Mucosa of rectum (tissue), 2 donors: Measurements from ENCODE around the gene P3H2.

ENCODE experiments used
- H3K27ac ChIP-seq, 2 donors: one replicate each; pipeline ENCODE4 v1.7.0; 2013; ENCODE audit warnings: inconsistent platforms in 2 of 2, low read depth in 2 of 2, low read length in 2 of 2
- H3K27me3 ChIP-seq, 2 donors: one replicate each; pipeline ENCODE4 v1.7.0; 2013; ENCODE audit warnings: low read length in 2 of 2; ENCODE audit not compliant: control insufficient read depth in 2 of 2, insufficient read depth in 2 of 2
- H3K36me3 ChIP-seq, 2 donors: one replicate each; pipeline ENCODE4 v1.7.0; 2013; ENCODE audit warnings: low read length in 2 of 2; ENCODE audit not compliant: control insufficient read depth in 2 of 2, insufficient read depth in 2 of 2
- H3K4me1 ChIP-seq, 2 donors: one replicate each; pipeline ENCODE4 v1.7.0; 2013; ENCODE audit warnings: low read length in 2 of 2, mild to moderate bottlenecking in 1 of 2; ENCODE audit not compliant: control insufficient read depth in 2 of 2, insufficient read depth in 2 of 2
- H3K4me3 ChIP-seq, 2 donors: one replicate each; pipeline ENCODE4 v1.7.0; 2013; ENCODE audit warnings: low read length in 2 of 2
- H3K9ac ChIP-seq, 2 donors: one replicate each; pipeline ENCODE4 v1.7.0; 2013; ENCODE audit warnings: low read length in 2 of 2, low read depth in 1 of 2, mild to moderate bottlenecking in 1 of 2
- H3K9me3 ChIP-seq, 2 donors: one replicate each; pipeline ENCODE4 v1.7.0; 2013; ENCODE audit warnings: low read length in 2 of 2; ENCODE audit not compliant: control insufficient read depth in 2 of 2
- donor health status: healthy.
- donor health status: Normal muscosa, but diverticular disease.

Gene P3H2

DNA sequence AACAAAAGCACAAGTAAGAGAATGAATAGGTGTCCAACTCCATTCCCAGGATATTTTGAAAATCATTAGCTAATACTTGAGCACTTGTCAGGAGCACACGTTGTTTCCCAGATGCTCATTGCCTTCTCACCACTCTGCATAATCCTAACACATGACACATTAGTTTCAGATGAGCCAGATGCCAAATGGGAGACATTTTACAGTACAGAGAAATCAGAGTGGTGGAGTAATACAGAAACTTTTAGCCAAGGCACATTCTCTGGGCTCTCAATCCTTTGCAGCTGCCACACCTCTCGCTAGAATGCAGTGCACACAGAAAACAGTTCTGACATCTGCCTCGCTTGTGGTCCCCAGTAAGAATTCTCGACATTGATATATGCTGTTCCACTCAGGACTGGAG lies 76.6 kb downstream of the P3H2 start:
- no peak overlapping the region for H3K4me3 ChIP-seq
- H3K36me3 ChIP-seq = no peaks in the 10 kb centered on the region
- no peaks in the 10 kb centered on the region for H3K9me3 ChIP-seq
- no peak overlapping the region for H3K9ac ChIP-seq
- no peaks in the 10 kb centered on the region for H3K27me3 ChIP-seq
- H3K4me1 ChIP-seq = peaks cover 0 to 24% of the 10 kb centered on the region in 2 donors
- no peak overlapping the region for H3K27ac ChIP-seq

DNA sequence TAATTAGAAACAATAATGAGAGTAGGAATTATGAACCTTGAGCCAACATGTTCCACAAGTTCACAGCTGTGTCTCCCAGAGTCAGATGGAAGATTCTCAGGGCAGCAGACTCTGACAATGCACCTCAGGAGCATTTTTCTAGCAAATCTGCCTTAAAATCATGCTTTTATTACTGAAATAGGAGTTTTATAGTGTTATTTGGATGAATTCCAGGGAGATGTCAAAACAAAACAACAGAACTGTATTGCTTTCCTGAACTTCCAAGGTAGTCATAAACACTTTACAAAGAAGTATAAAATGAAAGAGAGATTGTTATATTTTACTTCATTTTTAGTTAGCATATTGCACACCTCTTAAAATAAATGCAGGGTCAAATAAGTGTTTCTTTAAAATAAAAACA lies 77.0 kb downstream of the P3H2 start:
- H3K27me3 ChIP-seq = no peaks in the 10 kb centered on the region
- no peak overlapping the region for H3K9ac ChIP-seq
- no peak overlapping the region for H3K27ac ChIP-seq
- peaks cover 0 to 24% of the 10 kb centered on the region in 2 donors for H3K4me1 ChIP-seq
- no peak overlapping the region for H3K4me3 ChIP-seq
- H3K9me3 ChIP-seq = no peaks in the 10 kb centered on the region
- no peaks in the 10 kb centered on the region for H3K36me3 ChIP-seq

DNA sequence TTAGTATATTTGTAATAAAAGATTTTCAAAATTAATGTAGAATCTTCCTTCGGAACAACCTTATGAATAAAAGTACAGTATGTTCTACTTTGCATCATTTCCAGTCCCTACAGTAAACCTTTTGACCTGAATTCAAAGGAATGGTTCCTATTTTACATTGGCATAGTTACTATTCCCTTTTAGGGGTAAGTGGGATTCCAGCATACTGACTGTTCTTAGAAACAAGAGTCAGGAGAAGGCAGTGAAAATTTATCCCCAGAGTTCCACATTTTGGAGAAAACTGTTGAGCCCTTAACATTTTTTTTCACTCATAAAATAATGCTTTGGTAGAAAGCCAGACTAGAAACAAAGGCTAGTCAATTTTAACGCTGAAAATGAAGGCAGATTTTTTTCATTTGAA lies 78.1 kb downstream of the P3H2 start:
- no peak overlapping the region for H3K27ac ChIP-seq
- no peaks in the 10 kb centered on the region for H3K27me3 ChIP-seq
- no peak overlapping the region for H3K9ac ChIP-seq
- H3K36me3 ChIP-seq = no peaks in the 10 kb centered on the region
- no peaks in the 10 kb centered on the region for H3K9me3 ChIP-seq
- H3K4me3 ChIP-seq = no peak overlapping the region
- peaks cover 0 to 24% of the 10 kb centered on the region in 2 donors for H3K4me1 ChIP-seq

DNA sequence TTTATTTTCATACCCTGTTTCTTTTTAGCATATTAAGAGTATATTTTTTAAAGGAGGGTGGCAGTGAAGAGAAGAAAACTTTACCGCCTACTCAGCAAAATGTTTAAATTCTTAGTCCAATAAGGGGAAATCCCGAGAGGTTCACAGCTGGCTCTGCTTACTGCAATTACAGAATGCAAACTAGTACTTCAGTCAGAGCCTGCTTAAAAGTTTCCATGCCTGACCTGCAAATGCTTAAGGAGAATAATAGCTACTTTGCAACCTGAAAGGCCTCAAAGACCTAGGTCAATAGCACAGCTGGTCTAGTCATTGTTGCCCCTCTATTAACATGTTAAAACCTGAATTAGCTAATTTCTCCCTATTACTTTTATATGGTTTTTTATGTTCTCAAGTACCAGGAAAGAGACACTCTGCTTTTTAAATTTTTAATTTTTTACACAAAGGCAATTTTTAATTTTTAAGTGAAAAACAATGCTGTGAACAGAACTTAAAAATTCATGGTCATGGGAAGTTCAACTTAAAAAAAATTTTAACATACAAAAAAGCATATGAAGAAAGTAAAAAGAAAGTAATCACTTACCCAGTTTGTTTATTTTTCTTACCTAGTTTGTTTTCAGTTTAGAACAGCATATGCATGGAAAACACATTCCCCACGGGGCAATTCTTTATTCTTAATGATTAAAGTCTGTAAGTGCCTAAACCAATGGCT lies 79.2 kb downstream of the P3H2 start:
- Histone ChIP-seq H3K4me3 (no peak overlapping the region), H3K27ac (no peak overlapping the region), H3K9me3 (no peaks in the 10 kb centered on the region), H3K9ac (no peak overlapping the region), H3K4me1 (peaks cover 0 to 24% of the 10 kb centered on the region in 2 donors), H3K36me3 (no peaks in the 10 kb centered on the region), H3K27me3 (no peaks in the 10 kb centered on the region)

DNA sequence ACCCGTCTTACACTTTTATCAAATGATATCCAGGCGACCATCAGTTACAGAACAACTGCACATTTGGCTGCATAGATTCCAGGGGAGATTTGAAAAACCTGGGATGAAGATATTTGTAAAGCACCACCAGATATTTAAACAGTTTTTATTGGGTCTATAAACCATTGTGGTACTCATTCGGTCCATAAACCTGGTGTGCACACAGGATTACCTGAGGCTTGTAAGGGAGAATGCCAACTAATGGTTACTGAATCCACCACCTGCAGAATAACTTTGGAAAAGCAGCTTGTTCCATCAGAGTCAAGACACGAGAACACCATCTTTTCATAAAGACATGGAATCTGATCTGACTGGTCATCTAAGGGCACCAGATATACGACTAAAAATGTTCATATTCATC lies 80.6 kb downstream of the P3H2 start:
- H3K9ac ChIP-seq = no peak overlapping the region
- H3K27ac ChIP-seq = no peak overlapping the region
- no peaks in the 10 kb centered on the region for H3K9me3 ChIP-seq
- H3K4me3 ChIP-seq = no peak overlapping the region
- H3K4me1 ChIP-seq = peaks cover 0 to 23% of the 10 kb centered on the region in 2 donors
- no peaks in the 10 kb centered on the region for H3K27me3 ChIP-seq
- no peaks in the 10 kb centered on the region for H3K36me3 ChIP-seq

DNA sequence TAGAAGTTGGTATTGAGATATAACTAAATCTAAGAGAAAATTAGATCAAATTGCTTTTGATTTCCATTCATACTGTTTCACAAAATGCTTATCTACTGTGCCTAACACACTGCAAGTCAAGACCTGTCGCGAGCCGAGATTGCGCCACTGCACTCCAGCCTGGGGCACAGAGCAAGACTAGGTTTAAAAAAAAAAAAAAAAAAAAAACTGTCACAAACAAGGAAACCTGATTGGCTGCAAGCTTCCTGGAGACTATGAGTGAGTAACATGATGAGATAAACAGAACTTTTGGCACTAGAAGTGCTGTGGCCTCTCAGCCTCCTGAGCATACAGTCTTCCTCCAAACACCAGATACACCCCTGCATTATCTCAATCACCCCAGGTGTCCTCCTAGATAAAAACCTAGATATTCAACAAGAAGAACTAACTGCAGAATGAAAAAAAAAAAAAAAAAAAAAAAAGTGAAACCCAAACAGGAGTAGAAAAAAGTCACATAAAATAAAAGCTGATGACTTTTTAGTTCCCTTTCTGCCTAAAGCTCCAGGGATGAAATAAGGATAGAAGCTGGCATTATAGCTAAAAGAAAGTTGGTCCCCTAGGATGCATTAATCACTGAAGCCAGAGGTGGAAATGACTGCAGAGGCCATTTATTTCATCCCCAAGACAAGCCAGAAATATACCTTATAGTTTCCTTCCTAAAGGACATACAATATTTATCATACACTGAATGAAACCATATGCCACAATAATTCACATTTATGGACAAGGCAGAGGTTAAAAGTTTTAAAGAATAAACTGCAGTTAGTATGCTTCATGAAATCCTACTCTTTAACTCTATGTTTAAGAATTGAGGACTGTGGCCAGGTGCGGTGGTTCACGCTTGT lies 82.4 kb downstream of the P3H2 start:
- H3K27ac ChIP-seq = no peak overlapping the region
- peaks cover 0 to 9% of the 10 kb centered on the region in 2 donors for H3K4me1 ChIP-seq
- H3K36me3 ChIP-seq = no peaks in the 10 kb centered on the region
- no peaks in the 10 kb centered on the region for H3K27me3 ChIP-seq
- H3K4me3 ChIP-seq = no peak overlapping the region
- H3K9ac ChIP-seq = no peak overlapping the region
- H3K9me3 ChIP-seq = no peaks in the 10 kb centered on the region

DNA sequence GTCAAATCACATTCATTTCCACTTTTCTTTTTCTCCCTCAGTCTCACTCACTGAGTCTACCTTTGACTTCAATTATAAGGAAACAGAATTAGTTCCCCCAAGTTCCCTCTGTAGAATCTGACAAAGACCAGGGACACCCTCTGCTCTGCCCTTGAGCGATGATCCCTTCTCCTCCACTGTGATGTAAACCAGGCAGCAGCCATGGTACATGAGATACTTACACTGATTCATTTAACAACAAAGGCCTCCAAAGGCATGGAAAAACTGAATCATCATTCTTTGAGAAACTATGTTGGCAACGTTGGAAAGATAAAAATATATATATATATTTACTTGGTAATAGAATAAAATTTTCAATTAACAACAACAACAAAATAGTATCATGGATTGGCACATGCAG lies 84.1 kb downstream of the P3H2 start:
- Histone ChIP-seq H3K4me1 (peaks cover 0 to 9% of the 10 kb centered on the region in 2 donors), H3K9ac (no peak overlapping the region), H3K4me3 (no peak overlapping the region), H3K36me3 (no peaks in the 10 kb centered on the region), H3K27me3 (no peaks in the 10 kb centered on the region), H3K27ac (no peak overlapping the region), H3K9me3 (no peaks in the 10 kb centered on the region)

DNA sequence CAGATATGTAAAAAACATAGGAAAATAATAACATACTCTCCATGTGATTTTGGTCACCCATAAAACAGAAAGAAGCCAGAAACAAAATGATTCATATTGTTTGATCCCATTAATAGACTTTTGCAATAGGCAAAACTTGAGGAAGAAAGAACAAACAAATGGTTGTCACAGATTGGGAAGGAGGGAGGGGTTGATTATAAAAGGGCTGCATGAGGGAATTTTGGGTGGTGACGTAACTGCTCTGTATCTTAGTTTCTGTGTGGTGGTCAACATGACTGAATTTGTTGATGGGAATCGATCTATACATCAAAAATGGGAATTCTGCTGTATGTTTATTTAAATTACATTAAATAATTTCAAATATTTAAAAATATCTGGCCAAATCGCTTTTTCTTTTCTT lies 86.3 kb downstream of the P3H2 start:
- H3K9me3 ChIP-seq = no peaks in the 10 kb centered on the region
- no peak overlapping the region for H3K4me3 ChIP-seq
- H3K27me3 ChIP-seq = no peaks in the 10 kb centered on the region
- H3K27ac ChIP-seq = no peak overlapping the region
- no peak overlapping the region for H3K9ac ChIP-seq
- H3K36me3 ChIP-seq = no peaks in the 10 kb centered on the region
- H3K4me1 ChIP-seq = no peaks in the 10 kb centered on the region

DNA sequence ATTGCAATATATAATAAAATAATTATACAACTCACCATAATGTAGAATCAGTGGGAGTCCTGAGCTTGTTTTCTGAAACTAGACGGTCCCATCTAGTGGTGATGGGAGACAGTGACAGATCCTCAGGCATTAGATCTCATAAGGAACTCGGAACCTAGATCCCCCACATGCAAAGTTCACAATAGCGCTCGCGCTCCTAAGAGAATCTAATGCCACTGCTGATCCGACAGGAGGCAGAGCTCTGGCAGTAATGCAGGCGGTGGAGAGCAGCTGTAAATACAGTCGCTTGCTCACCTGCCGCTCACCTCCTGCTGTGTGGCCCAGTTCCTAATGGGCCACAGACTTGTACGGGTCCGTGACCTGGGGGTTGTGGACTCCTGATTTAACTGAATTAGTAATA lies 87.8 kb downstream of the P3H2 start:
- Histone ChIP-seq H3K27me3 (no peaks in the 10 kb centered on the region), H3K27ac (no peak overlapping the region)

DNA sequence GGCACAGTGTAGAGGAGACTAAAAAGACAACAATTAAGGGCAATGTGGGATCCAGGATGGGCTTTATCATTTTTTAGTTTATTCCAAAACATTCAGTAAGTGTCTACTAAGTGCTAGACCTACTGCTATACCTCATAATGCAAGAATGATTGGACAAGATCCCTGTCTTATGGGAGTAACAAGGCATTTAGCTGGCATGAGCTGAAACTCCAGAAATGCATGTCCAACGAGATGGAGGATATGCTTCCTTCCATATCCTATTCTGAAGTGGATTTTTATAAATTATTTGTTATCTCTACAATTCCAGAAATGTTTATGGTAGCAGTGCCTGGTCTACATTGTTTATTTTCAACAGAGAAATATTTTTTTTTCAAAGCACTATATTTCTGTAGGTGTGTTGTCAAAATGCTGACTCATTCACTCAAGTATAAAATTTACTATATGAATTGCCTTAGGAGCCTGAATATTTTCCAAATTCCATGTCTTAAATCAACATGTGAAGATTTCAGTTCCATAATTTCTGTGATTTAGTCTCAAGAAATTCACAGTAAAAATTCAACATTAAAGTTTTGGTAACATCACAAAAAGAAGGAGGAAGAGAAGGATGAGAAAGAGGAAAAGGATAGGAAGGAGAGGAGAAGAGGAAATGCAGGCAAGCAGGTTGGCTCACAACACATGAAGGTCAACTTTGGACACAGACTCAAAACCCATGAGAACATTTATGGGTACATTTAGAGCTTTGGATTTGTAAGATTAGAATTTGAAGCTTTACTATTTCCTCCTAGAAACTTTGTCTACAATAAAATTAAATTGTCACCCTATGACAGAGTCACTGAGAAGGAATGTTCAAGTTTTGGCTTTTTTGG lies 88.6 kb downstream of the P3H2 start:
- Histone ChIP-seq H3K36me3 (no peaks in the 10 kb centered on the region), H3K27me3 (no peaks in the 10 kb centered on the region), H3K9ac (no peak overlapping the region), H3K9me3 (no peaks in the 10 kb centered on the region), H3K4me3 (no peak overlapping the region), H3K27ac (no peak overlapping the region), H3K4me1 (no peaks in the 10 kb centered on the region)

More for the DNA sequence above, 87.8 kb downstream of the P3H2 start:
- Histone ChIP-seq H3K9me3 (no peaks in the 10 kb centered on the region), H3K36me3 (no peaks in the 10 kb centered on the region), H3K4me1 (no peaks in the 10 kb centered on the region), H3K9ac (no peak overlapping the region), H3K4me3 (no peak overlapping the region)
